Neuronal stem cell (in vitro differentiated cells): ENCODE results near the gene MOCS3.

Source experiments
- DNase-seq: peaks from one replicate; pipeline ENCODE4 v3.0.0-alpha.2; 2013; ENCODE audit warnings: low spot score
- H2AFZ ChIP-seq: one replicate; pipeline ENCODE4 v1.6.1; 2013; ENCODE audit warnings: mild to moderate bottlenecking, low read length, inconsistent platforms
- H2AK5ac ChIP-seq: 2 replicates; pipeline ENCODE4 v1.6.1; 2013; ENCODE audit warnings: low read depth, mild to moderate bottlenecking, inconsistent platforms, low read length, moderate library complexity, mixed read lengths
- H2BK120ac ChIP-seq: 2 replicates; pipeline ENCODE4 v1.6.1; 2013; ENCODE audit warnings: low read depth, mild to moderate bottlenecking, inconsistent platforms, low read length, moderate library complexity, mixed read lengths
- H2BK12ac ChIP-seq: one replicate; pipeline ENCODE4 v1.6.1; 2013; ENCODE audit warnings: low read length, inconsistent platforms
- H2BK15ac ChIP-seq: 2 replicates; pipeline ENCODE4 v1.6.1; 2013; ENCODE audit warnings: mild to moderate bottlenecking, low read length, inconsistent platforms, mixed read lengths
- H2BK5ac ChIP-seq: one replicate; pipeline ENCODE4 v1.6.1; 2013; ENCODE audit warnings: inconsistent platforms, mild to moderate bottlenecking, low read length, moderate library complexity
- H3K14ac ChIP-seq: one replicate; pipeline ENCODE4 v1.6.1; 2013; ENCODE audit warnings: low read length, inconsistent platforms
- H3K18ac ChIP-seq: 2 replicates; pipeline ENCODE4 v1.6.1; 2013; ENCODE audit warnings: low read length, inconsistent platforms
- H3K23ac ChIP-seq: 2 replicates; pipeline ENCODE4 v1.6.1; 2013; ENCODE audit warnings: low read depth, mild to moderate bottlenecking, mixed read lengths, low read length, inconsistent platforms; ENCODE audit not compliant: poor library complexity
- H3K27ac ChIP-seq: replicated peaks from 3 replicates; pipeline ENCODE4 v1.5.1; 2013; ENCODE audit warnings: low read length, inconsistent platforms
- H3K27me3 ChIP-seq, 3 experiments: 2 replicates each; pipeline ENCODE4 v1.6.1; 2013; ENCODE audit warnings: low read length in 3 of 3, mild to moderate bottlenecking in 2 of 3, inconsistent platforms in 1 of 3, low read depth in 1 of 3, mixed read lengths in 1 of 3, moderate library complexity in 1 of 3; ENCODE audit not compliant: control insufficient read depth in 3 of 3, insufficient read depth in 3 of 3
- H3K36me3 ChIP-seq, 2 donors: replicated peaks in 1 of 2; 2 replicates each; pipeline ENCODE4 v1.6.1; 2013; ENCODE audit warnings: low read length in 2 of 2; ENCODE audit not compliant: control insufficient read depth in 2 of 2, insufficient read depth in 2 of 2
- H3K4ac ChIP-seq: 2 replicates; pipeline ENCODE4 v1.6.1; 2013; ENCODE audit warnings: inconsistent platforms, mild to moderate bottlenecking, low read length, moderate library complexity
- H3K4me1 ChIP-seq, 2 donors: 1 replicate in 1 of 2; 2 replicates in 1 of 2; pipeline ENCODE4 v1.6.1; 2013; ENCODE audit warnings: low read length in 2 of 2, low read depth in 1 of 2; ENCODE audit not compliant: control insufficient read depth in 2 of 2, insufficient read depth in 1 of 2
- H3K4me2 ChIP-seq: one replicate; pipeline ENCODE4 v1.6.1; 2013; ENCODE audit warnings: mild to moderate bottlenecking, low read length, inconsistent platforms; ENCODE audit not compliant: insufficient read depth, poor library complexity, severe bottlenecking
- H3K4me3 ChIP-seq, 2 donors: 2 replicates each; pipeline ENCODE4 v1.5.1; 2013; ENCODE audit warnings: low read length in 2 of 2, mild to moderate bottlenecking in 2 of 2, inconsistent platforms in 1 of 2, moderate library complexity in 1 of 2
- H3K79me1 ChIP-seq: one replicate; pipeline ENCODE4 v1.6.1; 2013; ENCODE audit warnings: low read depth, mild to moderate bottlenecking, inconsistent platforms, low read length, moderate library complexity
- H3K9ac ChIP-seq: one replicate; pipeline ENCODE4 v1.6.1; 2013; ENCODE audit warnings: mild to moderate bottlenecking, low read depth, low read length, inconsistent platforms; ENCODE audit not compliant: poor library complexity
- H3K9me3 ChIP-seq, 2 donors: replicated peaks in 1 of 2; 2 replicates each; pipeline versions ENCODE3 to v1.6.1; 2013; ENCODE audit warnings: low read length in 2 of 2, mild to moderate bottlenecking in 2 of 2, inconsistent platforms in 1 of 2, low read depth in 1 of 2, mixed read lengths in 1 of 2, moderate library complexity in 1 of 2; ENCODE audit not compliant: control insufficient read depth in 2 of 2, insufficient read depth in 1 of 2
- H4K8ac ChIP-seq: one replicate; pipeline ENCODE4 v1.6.1; 2013; ENCODE audit warnings: low read depth, mild to moderate bottlenecking, inconsistent platforms, low read length, moderate library complexity
- H4K91ac ChIP-seq: one replicate; pipeline ENCODE4 v1.6.1; 2013; ENCODE audit warnings: low read length, low read depth, mild to moderate bottlenecking, inconsistent platforms; ENCODE audit not compliant: poor library complexity
- WGBS, 2 donors: extraction: QIAGEN DNeasy Blood & Tissue Kit; methylation state at CpG; one replicate each; pipeline ENCODE4 v1.1.7; 2013; ENCODE audit warnings: missing lambda C conversion rate in 2 of 2, mixed read lengths in 1 of 2; ENCODE audit not compliant: insufficient read length in 2 of 2, insufficient replicate concordance in 1 of 2; ENCODE audit errors: extremely low coverage in 2 of 2; 5-methylcytosine and 5-hydroxymethylcytosine counted together

Gene MOCS3

GRCh38 chr20:50993876-50994275 lies 35.3 kb downstream of the MOCS3 start:
- no peak overlapping the region for H2BK120ac ChIP-seq
- no peaks in the 10 kb centered on the region for H3K36me3 ChIP-seq
- no peak overlapping the region for H3K14ac ChIP-seq
- H3K9me3 ChIP-seq, result no peaks in the 10 kb centered on the region
- no peak overlapping the region for H2AFZ ChIP-seq
- H3K27ac ChIP-seq, result no peak overlapping the region
- no peak overlapping the region for H2BK12ac ChIP-seq
- no peak for DNase-seq
- H4K91ac ChIP-seq, result no peak overlapping the region
- peaks cover 6 to 7% of the 10 kb centered on the region in 2 donors for H3K4me1 ChIP-seq
- H2AK5ac ChIP-seq, result no peak overlapping the region
- H3K18ac ChIP-seq, result no peak overlapping the region
- H2BK15ac ChIP-seq, result no peak overlapping the region
- no peak overlapping the region for H2BK5ac ChIP-seq
- H3K4ac ChIP-seq, result no peak overlapping the region
- no peak overlapping the region for H4K8ac ChIP-seq
- peaks cover 0 to 3% (median 0%) of the 10 kb centered on the region in 3 experiments for H3K27me3 ChIP-seq
- WGBS, 2 donors, result no CpG with 5 or more reads among the region's 9 CpGs
- H3K4me2 ChIP-seq, result no peak overlapping the region
- H3K4me3 ChIP-seq, result no peak overlapping the region
- H3K9ac ChIP-seq, result no peak overlapping the region
- H3K79me1 ChIP-seq, result no peaks in the 10 kb centered on the region
- H3K23ac ChIP-seq, result no peak overlapping the region

GRCh38 chr20:50995506-50995905 lies 36.9 kb downstream of the MOCS3 start:
- Histone ChIP-seq H3K4me3 (no peak overlapping the region), H2BK15ac (no peak overlapping the region), H2AFZ (no peak overlapping the region), H3K27me3 (peaks cover 0 to 3% (median 0%) of the 10 kb centered on the region in 3 experiments), H3K79me1 (no peaks in the 10 kb centered on the region), H4K8ac (no peak overlapping the region), H3K14ac (no peak overlapping the region), H4K91ac (no peak overlapping the region), H3K4me1 (peaks cover 6 to 7% of the 10 kb centered on the region in 2 donors), H2AK5ac (no peak overlapping the region), H3K4ac (no peak overlapping the region), H3K9me3 (no peaks in the 10 kb centered on the region), H3K4me2 (no peak overlapping the region), H2BK120ac (no peak overlapping the region), H3K23ac (no peak overlapping the region), H3K27ac (no peak overlapping the region), H2BK5ac (no peak overlapping the region), H2BK12ac (no peak overlapping the region), H3K9ac (no peak overlapping the region), H3K36me3 (no peaks in the 10 kb centered on the region), H3K18ac (no peak overlapping the region)
- WGBS, 2 donors, result no CpG with 5 or more reads among the region's 5 CpGs
- DNase-seq, result no peak

GRCh38 chr20:50996901-50997865 lies 38.6 kb downstream of the MOCS3 start:
- no peak overlapping the region for H3K23ac ChIP-seq
- H3K18ac ChIP-seq, result no peak overlapping the region
- no peaks in the 10 kb centered on the region for H3K9me3 ChIP-seq
- no peak overlapping the region for H4K8ac ChIP-seq
- WGBS, 2 donors, result no CpG with 5 or more reads among the region's 10 CpGs
- H2BK5ac ChIP-seq, result no peak overlapping the region
- no peak overlapping the region for H3K4me3 ChIP-seq
- no peak overlapping the region for H2AFZ ChIP-seq
- no peak for DNase-seq
- H2BK12ac ChIP-seq, result no peak overlapping the region
- no peak overlapping the region for H2BK120ac ChIP-seq
- no peak overlapping the region for H3K4ac ChIP-seq
- H3K4me2 ChIP-seq, result no peak overlapping the region
- H2BK15ac ChIP-seq, result no peak overlapping the region
- H3K14ac ChIP-seq, result no peak overlapping the region
- H3K4me1 ChIP-seq, result peaks cover 6 to 7% of the 10 kb centered on the region in 2 donors
- no peak overlapping the region for H3K27ac ChIP-seq
- no peak overlapping the region for H3K9ac ChIP-seq
- H4K91ac ChIP-seq, result no peak overlapping the region
- H2AK5ac ChIP-seq, result no peak overlapping the region
- no peaks in the 10 kb centered on the region for H3K36me3 ChIP-seq
- H3K79me1 ChIP-seq, result no peaks in the 10 kb centered on the region
- peaks cover 0 to 3% (median 0%) of the 10 kb centered on the region in 3 experiments for H3K27me3 ChIP-seq

GRCh38 chr20:50999355-50999754 lies 40.7 kb downstream of the MOCS3 start:
- Histone ChIP-seq H2AFZ (no peak overlapping the region), H3K4ac (no peak overlapping the region), H3K4me1 (peaks cover 15 to 20% of the 10 kb centered on the region in 2 donors), H3K9ac (no peak overlapping the region), H3K79me1 (peaks cover 3% of the 10 kb centered on the region), H3K9me3 (no peaks in the 10 kb centered on the region), H2BK12ac (no peak overlapping the region), H2BK15ac (no peak overlapping the region), H3K4me2 (no peak overlapping the region), H3K18ac (no peak overlapping the region), H2BK5ac (no peak overlapping the region), H3K27me3 (peaks cover 0 to 3% (median 0%) of the 10 kb centered on the region in 3 experiments), H3K36me3 (peaks cover 0 to 3% of the 10 kb centered on the region in 2 donors), H3K23ac (no peak overlapping the region), H3K27ac (no peak overlapping the region), H2AK5ac (no peak overlapping the region), H3K4me3 (no peak overlapping the region), H4K91ac (no peak overlapping the region), H3K14ac (no peak overlapping the region), H4K8ac (no peak overlapping the region), H2BK120ac (no peak overlapping the region)
- no CpG with 5 or more reads among the region's 4 CpGs for WGBS, 2 donors
- no peak for DNase-seq
